Stimulated activated CD4-positive, alpha-beta T cell treated with anti-CD3 and anti-CD28 coated beads, Interleukin-2, amount 100 ng/mL, for 48 hours (primary cell): Measurements from ENCODE around the gene SIM1.

ENCODE experiments used
- DNase-seq, 2 donors: peaks; one replicate each; pipeline ENCODE4 v3.0.0-alpha.2; 2020

Gene SIM1

GRCh38 chr6:100464903-100465700 lies at the start of gene SIM1:
TSS of gene SIM1 (minus strand) at chr6:100464921. CDS start at chr6:100463468, 1,453 bp downstream.
- DNase-seq = no peak

DNA sequence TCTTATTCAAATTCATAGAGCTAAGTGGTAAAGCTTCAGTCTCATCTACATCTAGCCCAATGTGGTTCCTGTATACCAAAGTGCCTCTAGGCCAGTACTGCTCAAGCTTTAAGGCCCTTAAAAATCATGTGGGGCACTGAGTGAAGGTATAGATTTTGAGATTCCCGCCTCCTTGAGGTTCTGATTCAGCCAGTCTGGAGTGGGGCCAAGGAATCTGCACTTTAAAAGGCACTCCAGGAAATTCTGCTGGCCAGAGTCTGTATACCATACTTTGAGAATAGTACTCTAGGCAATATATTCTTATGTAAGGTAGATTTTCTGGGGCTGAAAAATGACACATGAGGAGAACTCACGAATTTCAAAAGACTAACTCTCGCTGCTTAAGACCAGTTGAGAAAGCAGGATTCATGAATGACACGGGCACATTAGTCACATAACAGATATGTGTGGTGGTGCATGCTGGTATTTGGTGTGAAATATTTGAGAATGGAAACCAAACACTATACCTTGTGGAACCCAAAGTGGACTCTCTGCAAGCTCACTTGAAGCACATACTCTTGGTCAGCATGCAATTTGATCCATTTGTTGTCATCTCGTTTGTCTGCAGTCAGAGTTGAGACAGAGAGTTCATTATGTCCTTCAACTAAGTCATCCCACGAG lies 47.6 kb upstream of the SIM1 start:
- no peak for DNase-seq

- no peak for DNase-seq
These were observed 44.4 kb upstream of the SIM1 start for GRCh38 chr6:100509101-100509500.

GRCh38 chr6:100506651-100507050 lies 41.9 kb upstream of the SIM1 start:
- DNase-seq = no peak

DNA sequence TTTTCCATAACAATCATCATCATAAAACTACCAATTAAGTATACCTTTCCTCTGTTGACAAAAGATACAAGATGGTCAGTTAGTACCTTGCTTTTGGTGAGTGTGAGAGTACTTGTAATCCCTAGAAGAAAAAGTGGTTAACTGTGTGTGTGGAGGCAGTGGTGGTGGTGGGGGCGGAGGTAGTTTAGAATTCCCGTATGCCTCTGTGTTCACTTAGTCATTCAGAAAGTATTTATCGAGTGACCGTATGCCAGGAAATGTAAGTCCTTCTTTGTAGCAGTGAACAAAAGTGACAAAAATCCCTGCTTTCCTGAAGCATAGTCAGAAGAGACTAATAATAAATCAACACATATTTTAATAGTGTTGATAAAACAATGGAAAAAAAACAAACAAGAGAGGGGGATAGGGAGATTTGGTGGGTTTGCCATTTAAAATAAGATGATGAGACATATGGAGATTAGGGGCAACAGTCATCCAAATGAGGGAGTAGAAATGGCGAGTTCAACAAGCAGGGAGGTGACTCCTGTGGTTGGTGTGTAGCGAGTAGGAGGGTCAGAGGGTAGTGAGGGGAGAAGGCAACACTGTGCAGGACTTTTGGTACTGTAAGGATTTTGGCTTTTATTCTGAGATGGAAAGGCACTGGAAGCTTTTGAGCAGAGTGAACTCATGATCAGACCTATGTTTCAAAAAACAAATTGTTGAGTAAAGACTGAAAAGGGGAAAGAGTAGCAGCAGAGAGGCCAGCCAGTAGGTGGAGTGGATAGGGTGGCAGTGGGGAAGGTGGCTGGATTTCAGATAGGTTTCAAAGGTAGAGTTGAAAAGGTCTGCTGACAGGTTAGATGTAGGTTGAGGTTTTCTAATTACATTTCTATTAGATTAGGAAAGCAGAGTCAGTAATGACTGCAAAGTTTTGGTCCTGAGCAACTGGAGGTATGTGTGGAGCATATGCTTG lies 40.3 kb upstream of the SIM1 start:
- no peak for DNase-seq

DNA sequence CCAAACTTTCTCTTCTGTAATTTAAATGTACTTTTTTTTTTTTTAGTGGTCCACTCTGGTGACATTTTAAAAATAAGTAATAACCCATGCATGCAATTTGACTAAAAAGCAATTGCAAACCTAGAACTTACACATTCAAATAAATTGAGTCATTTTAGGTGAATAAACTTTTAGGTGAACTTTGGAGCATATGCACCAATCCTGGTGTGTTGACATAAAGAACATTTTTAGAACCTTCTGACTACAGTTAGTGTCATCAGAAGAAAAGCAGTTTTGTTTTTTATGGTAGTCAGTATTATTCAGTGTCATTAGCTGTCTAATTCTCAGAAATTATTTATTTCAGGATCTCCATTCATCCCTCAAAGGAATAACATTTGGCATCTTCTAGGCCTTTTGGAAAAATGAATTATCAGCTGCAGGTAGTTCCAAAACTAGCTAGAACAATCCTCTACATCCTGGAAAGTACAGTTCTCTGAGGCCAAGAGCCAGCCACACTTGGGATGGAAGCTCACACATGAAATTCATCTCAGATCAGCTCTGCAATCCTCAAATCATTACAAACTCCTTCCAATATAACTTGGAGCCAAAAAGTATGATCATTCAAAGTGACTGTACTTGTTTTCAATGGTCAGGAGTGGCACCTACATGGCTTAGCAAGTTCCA lies 38.5 kb upstream of the SIM1 start:
- no peak for DNase-seq

DNA sequence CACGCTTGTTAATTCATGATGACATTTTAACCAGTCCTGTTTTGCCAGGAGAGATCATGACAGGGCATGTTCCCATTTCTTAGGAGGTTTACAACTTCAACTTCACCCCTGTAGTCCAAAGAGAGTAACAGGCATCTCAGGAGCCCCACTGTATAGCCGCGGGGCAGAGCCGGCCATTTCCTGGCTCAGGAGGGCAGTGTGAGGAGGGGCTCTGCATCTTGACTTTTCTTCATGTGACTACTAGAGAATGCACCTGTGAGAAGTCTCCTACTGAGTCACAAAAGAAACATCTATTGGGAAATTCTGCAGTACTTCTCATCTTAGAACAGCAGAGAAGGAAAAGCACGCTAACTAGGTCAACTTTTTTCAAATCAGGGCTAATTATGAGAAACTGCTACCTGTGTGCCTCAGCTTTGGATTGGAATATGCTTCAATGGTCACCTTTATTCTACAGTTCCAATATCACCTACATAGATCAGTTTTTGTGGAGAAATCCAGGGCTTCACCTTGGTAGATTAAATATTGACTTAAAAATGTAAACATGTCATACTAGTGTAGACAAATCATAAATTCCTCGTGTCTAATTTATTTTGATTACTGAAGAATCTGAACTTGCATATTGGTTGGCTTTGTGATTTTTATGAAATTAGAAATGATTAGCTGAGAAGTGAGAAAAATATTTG lies 28.6 kb upstream of the SIM1 start:
- no peak for DNase-seq

DNA sequence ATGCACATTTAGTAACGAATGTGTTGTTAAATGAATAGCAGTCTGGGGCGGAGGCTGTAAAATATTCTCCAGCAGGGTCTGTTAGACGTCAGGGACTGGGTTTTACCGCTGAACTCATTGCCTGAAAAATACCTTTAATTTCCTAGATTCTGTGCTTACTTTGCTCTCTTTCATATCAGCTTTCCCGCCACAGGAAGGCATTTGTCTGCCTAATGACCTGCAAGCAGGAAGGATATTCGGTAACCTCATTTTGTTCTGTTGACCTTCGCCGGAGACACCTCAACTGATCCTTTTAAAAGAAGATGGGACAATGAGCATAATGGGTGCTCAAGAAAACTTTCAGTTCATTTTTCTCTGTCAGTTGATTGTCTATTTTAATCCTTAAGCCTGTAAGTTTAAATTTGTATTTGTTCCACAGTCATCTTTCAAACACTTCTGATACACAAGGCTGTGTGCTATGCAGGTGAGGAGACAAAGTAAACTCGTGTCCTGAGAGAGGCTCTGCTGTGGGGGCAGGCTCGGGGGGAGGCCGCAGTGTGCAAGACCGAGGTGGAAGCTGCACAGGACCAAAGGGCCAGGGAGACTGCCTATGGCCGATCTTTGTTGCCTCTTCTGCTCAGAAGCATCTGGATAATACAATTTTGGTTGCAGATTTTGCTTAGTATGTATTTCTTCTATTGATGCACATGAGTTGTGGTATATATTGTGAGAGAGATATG lies 27.4 kb upstream of the SIM1 start:
- no peak for DNase-seq

GRCh38 chr6:100490065-100490464 lies 25.3 kb upstream of the SIM1 start:
- no peak for DNase-seq

DNA sequence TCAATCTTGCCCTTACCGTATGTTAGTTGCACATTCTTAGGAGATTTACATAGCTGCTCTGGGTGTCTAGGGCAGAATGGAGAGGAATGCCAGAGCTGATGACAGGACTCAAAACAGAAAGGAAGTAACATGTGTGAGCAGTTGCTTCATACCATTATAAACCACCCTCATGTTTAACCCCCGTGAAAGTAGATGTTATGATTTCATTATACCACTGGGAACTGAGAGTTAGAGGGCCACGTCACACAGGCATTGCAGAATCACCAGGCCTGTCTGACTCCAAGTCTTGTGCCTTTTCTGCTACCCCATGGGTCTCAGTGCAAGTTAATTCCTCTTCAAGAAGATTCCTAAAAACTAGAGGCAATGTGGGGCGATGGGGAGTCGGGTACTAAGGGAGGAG lies 23.5 kb upstream of the SIM1 start:
- DNase-seq = no peak

GRCh38 chr6:100487638-100488037 lies 22.9 kb upstream of the SIM1 start:
- DNase-seq = no peak

DNA sequence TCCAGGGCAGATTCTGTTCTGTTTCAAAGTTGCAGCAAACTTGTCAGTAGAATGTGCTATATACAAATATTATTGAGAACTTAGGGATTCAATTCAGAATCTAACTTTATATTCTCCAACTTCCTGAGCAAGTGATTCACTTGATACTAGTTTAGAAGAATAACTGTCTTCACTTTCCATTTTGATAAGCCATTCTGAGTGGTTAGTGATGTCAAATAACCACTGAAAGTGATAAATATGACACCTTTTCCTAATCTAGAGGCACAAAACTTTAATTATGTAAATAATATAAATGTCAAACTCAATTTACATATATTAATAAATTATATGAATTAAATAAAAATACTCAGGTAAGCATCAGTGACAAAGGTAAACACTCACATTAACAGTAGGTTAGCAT lies 20.5 kb upstream of the SIM1 start:
- DNase-seq = no peak

DNA sequence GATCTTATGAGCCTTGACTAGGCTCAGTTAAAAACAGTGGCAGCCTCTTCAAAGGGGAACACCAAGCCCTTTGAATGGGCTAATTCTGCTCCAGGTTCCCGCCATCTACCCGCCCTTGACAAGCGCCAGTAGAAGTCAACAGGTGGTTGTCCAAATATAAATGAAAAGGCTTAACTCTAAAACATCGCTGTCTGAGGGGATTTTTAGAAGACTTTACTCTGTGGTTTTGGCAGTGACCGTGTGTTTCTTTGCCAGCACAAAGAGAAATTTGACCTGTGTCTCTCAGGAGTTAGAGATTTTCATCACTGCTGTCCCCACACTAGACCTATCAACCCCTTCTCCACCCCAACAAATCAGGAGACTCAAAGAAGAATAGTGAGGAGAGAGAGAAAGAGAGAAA lies 19.8 kb upstream of the SIM1 start:
- DNase-seq = no peak

DNA sequence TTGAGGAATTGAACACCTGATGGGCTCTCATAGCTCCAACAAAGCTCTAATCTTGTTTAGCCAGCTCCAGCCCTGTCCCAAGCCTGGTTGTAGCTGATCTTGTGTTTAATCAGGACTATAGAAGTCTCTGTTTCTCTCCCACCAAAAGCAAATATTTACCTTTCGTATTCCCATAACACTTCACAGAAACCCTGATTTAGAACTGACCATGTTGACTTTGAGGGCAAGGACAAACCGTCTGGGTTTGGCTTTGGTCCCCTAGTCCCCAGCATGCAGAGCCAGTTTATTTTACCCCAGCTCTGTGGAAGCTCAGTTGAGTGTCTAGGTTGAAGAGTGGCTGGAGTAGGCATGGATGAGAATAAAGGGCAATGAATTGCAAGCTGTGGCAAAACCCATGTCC lies 18.0 kb upstream of the SIM1 start:
- DNase-seq = no peak

DNA sequence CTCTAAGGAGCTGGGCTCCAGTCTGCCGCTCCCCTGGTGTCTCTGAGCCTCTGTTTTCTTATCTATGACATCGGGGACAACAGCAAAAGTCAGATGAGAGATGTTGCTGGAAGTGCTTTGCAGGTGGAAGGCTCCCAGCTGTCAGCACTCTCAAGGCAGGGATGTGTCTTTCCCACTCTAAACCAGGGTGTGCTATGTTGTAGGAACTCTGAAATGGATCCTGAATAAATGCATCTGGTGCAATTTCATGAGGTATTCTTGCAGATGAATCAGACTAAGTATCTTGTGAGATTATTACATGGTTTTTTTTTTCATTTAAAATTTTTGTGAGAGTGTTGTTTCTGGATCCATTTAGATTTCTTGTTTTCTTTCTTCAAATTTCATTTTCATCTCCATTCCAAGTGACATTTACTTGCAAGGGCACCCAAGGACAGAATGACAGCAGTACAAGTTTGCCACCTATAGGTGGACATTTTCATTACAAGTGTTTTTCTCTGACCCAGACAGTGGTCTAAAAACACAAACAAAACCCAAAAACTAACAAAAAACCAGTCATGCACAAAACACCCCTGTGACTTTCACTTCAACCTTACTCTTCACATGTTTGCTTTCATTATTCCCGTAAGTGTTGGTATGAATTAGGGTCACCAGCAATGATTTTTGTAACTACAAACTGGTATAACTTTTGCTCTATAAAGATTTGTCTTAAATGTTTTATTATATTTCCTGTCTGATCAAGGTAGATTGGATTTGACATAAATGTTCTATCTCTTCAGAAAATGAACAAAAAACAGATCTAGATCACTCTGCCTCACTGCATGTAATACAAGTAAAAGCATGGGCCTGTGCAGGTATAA lies 14.7 kb upstream of the SIM1 start:
- no peak for DNase-seq

DNA sequence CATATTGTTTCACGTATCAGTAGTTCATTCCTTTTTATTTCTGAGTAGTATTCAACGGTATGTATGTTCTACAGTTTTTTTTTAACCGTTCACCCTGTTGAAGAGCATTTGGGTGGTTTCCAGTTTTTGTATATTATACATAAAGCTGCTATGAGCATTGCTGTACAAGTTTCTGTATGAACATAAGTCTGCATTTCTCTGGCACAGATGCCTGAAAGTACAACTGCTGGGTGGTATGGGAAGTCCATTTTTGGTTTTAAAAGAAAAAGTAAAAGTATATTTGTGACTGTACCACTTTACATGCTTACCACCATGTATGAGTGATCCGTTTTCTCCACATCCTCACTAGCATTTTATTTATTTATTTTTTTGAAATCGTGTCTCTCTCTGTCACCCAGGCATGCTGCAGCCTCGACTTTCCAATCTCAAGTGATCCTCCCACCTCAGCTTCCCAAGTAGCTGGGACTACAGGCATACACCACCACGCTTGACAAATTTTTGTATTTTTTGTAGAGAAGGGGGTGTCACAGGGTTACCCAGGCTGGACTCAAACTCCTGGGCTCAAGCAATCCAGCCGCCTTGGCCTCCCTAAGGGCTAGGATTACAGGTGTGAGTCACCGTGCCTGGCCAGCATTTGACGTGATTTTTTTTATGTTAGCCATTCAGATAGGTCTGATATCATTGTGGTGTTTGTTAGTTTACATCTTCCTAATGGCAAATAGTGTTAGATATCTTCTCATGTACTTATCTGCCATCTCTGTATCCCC lies 11.0 kb upstream of the SIM1 start:
- DNase-seq = no peak

DNA sequence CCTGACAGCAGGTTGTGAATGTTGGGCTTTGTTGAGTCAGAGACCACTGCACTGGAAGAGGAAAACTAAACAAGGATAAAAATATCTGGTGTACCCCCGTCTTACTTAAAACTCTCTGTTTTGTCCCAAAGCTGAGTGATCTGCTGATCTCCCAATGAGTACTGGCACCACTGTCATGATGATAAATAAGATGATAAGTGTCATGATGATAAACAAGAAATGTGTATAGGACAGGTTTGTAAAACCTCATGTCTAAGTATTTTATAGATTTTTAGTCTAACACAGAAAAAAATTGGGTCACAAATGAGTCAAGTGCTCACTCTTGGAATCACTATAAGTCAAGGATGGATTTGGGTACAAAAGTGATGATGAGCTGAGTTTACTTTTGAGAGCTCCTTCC lies 8.5 kb upstream of the SIM1 start:
- no peak for DNase-seq

- DNase-seq = no peak
These were observed 8.0 kb upstream of the SIM1 start for GRCh38 chr6:100472674-100473073.

DNA sequence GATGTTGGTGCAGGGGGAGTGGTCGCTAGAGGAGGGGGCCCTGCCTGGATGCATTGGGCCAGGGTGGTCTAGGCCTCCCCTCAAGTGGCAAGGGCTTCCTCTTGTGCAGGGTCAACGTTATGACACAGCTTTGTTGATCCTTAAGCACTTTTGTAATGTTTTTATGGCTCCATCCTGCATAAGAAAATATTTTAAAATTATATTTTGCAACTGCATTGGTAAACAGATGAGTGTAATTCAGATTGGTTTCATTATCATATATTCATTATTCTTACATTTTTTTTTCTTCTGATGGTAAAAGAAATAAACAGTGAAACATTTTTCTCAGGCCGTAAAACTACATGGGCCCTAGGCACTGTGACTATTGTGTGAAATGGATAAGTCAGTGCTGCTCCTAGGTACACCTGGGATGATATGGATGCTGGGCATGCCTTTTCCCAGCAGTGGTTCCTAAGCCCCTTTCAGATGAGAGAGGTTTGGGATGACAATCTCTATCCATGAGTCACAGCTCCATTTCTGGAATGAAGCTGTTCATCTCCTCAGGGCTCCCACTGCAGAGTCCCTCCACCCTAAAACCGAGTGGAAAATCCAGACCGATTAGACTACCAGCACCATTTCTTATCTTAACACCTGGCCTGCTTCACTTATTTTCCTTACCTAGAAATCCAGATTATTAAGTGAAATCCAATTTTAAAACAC lies 5.8 kb upstream of the SIM1 start:
- DNase-seq = no peak
